IPS DF 6.9 (cell line): ENCODE results near the gene MLF2.
"Not testable (repeated sequence)": the region's sequence is repeated elsewhere in the genome, so short reads cannot be mapped to it uniquely, and the experiment has no call there.

Source experiments
- DNase-seq: peaks from one replicate; pipeline ENCODE4 v3.0.0-alpha.2; 2013; ENCODE audit warnings: low read depth, low spot score
- H3K27ac ChIP-seq: one replicate; pipeline ENCODE4 v1.5.1; 2013; ENCODE audit warnings: low read length, control low read depth
- H3K27me3 ChIP-seq: 2 replicates; pipeline ENCODE4 v1.6.1; 2013; ENCODE audit warnings: mild to moderate bottlenecking, low read length; ENCODE audit not compliant: control insufficient read depth, insufficient read depth
- H3K36me3 ChIP-seq: 2 replicates; pipeline ENCODE4 v1.6.1; 2013; ENCODE audit warnings: low read length; ENCODE audit not compliant: control insufficient read depth, insufficient read depth
- H3K4me1 ChIP-seq: 2 replicates; pipeline ENCODE4 v1.6.1; 2013; ENCODE audit warnings: low read length; ENCODE audit not compliant: control insufficient read depth, insufficient read depth
- H3K4me3 ChIP-seq: 2 replicates; pipeline ENCODE4 v1.5.1; 2013; ENCODE audit warnings: mild to moderate bottlenecking, low read length
- H3K9me3 ChIP-seq: 2 replicates; pipeline ENCODE4 v1.6.1; 2013; ENCODE audit warnings: low read length, inconsistent platforms; ENCODE audit not compliant: control insufficient read depth, insufficient read depth
- WGBS: extraction: QIAGEN DNeasy Blood & Tissue Kit; methylation state at CpG from one replicate; pipeline ENCODE4 v1.1.7; 2013; ENCODE audit warnings: mixed read lengths, missing lambda C conversion rate; ENCODE audit not compliant: insufficient read length, insufficient coverage; 5-methylcytosine and 5-hydroxymethylcytosine counted together

Gene MLF2

GRCh38 chr12:6730169-6730568, 22.8 kb downstream of the MLF2 start:
- Histone ChIP-seq H3K4me3 (no peak overlapping the region), H3K27me3 (no peaks in the 10 kb centered on the region), H3K4me1 (no peaks in the 10 kb centered on the region), H3K36me3 (peaks cover 23% of the 10 kb centered on the region), H3K27ac (no peak overlapping the region), H3K9me3 (no peaks in the 10 kb centered on the region)
- no CpG with 5 or more reads among the region's 8 CpGs for WGBS
- DNase-seq = no peak

GRCh38 chr12:6729186-6729585, 23.8 kb downstream of the MLF2 start:
- Histone ChIP-seq H3K4me3 (no peak overlapping the region), H3K9me3 (no peaks in the 10 kb centered on the region), H3K27ac (no peak overlapping the region), H3K27me3 (no peaks in the 10 kb centered on the region), H3K4me1 (no peaks in the 10 kb centered on the region), H3K36me3 (peaks cover 23% of the 10 kb centered on the region)
- DNase-seq = no peak
- no CpG with 5 or more reads among the region's 18 CpGs for WGBS

- Histone ChIP-seq H3K9me3 (no peaks in the 10 kb centered on the region), H3K27ac (no peak overlapping the region), H3K4me1 (no peaks in the 10 kb centered on the region), H3K4me3 (no peak overlapping the region), H3K27me3 (no peaks in the 10 kb centered on the region), H3K36me3 (peaks cover 13% of the 10 kb centered on the region)
- no peak for DNase-seq
- no CpG with 5 or more reads among the region's 7 CpGs for WGBS
Observed at GRCh38 chr12:6725350-6725749, 27.6 kb downstream of the MLF2 start.

- peaks cover 8% of the 10 kb centered on the region; the same call in 1 of the 2 replicates for H3K36me3 ChIP-seq
- WGBS = no CpG with 5 or more reads among the region's 10 CpGs
- H3K27ac ChIP-seq = no peak overlapping the region
- peak overlapping the region; percentile 44; the same call in 1 of the 2 replicates for H3K4me3 ChIP-seq
- no peaks in the 10 kb centered on the region for H3K9me3 ChIP-seq
- H3K4me1 ChIP-seq = no peaks in the 10 kb centered on the region
- H3K27me3 ChIP-seq = no peaks in the 10 kb centered on the region
- DNase-seq = no peak
Observed at GRCh38 chr12:6724409-6724797, 28.5 kb downstream of the MLF2 start.

GRCh38 chr12:6723607-6724408, 29.1 kb downstream of the MLF2 start, which contains the start of gene COPS7A:
Gene COPS7A, plus strand, starts transcription at chr12:6724046. Its CDS starts 611 bp downstream, at chr12:6724657.
- peak; percentile 98 for DNase-seq
- WGBS = no CpG with 5 or more reads among the region's 49 CpGs
- Histone ChIP-seq H3K4me3 (peak within 1 kb of the TSS; percentile 58; the same call in 1 of the 2 replicates), H3K27me3 (no peaks in the 10 kb centered on the region), H3K9me3 (no peaks in the 10 kb centered on the region), H3K4me1 (no peaks in the 10 kb centered on the region), H3K27ac (no peak within 1 kb of the TSS), H3K36me3 (peaks cover 4% of the 10 kb centered on the region; the same call in 1 of the 2 replicates)

GRCh38 chr12:6722863-6723262, 30.1 kb downstream of the MLF2 start:
- Histone ChIP-seq H3K9me3 (no peaks in the 10 kb centered on the region), H3K4me3 (no peak overlapping the region), H3K27ac (no peak overlapping the region), H3K36me3 (no peaks in the 10 kb centered on the region; the same call in 1 of the 2 replicates), H3K27me3 (no peaks in the 10 kb centered on the region), H3K4me1 (no peaks in the 10 kb centered on the region)
- no peak for DNase-seq
- no CpG with 5 or more reads among the region's 3 CpGs for WGBS

GRCh38 chr12:6716874-6717437, 36.0 kb downstream of the MLF2 start:
- DNase-seq = no peak
- Histone ChIP-seq H3K4me3 (no peak overlapping the region), H3K36me3 (no peaks in the 10 kb centered on the region), H3K27me3 (no peaks in the 10 kb centered on the region), H3K4me1 (no peaks in the 10 kb centered on the region), H3K27ac (no peak overlapping the region), H3K9me3 (no peaks in the 10 kb centered on the region)
- no CpG with 5 or more reads among the region's 10 CpGs for WGBS

GRCh38 chr12:6716031-6716873, 36.7 kb downstream of the MLF2 start:
- not testable (repeated sequence) for H3K4me1 ChIP-seq, H3K4me3 ChIP-seq, DNase-seq, H3K27ac ChIP-seq, H3K27me3 ChIP-seq, H3K36me3 ChIP-seq, H3K9me3 ChIP-seq
- WGBS = no CpG with 5 or more reads among the region's 41 CpGs

GRCh38 chr12:6708960-6709394, 44.0 kb downstream of the MLF2 start:
- DNase-seq = no peak
- H3K27me3 ChIP-seq = no peaks in the 10 kb centered on the region
- WGBS = no CpG with 5 or more reads among the region's 16 CpGs
- no peaks in the 10 kb centered on the region for H3K9me3 ChIP-seq
- H3K4me1 ChIP-seq = no peaks in the 10 kb centered on the region
- H3K36me3 ChIP-seq = no peaks in the 10 kb centered on the region
- H3K27ac ChIP-seq = no peak overlapping the region
- no peak overlapping the region for H3K4me3 ChIP-seq

GRCh38 chr12:6708351-6708750, 44.6 kb downstream of the MLF2 start:
- WGBS = no CpG with 5 or more reads among the region's 21 CpGs

More at GRCh38 chr12:6708351-6708750, 44.6 kb downstream of the MLF2 start:
- H3K27ac ChIP-seq, H3K4me3 ChIP-seq, H3K9me3 ChIP-seq, H3K4me1 ChIP-seq, DNase-seq, H3K27me3 ChIP-seq, H3K36me3 ChIP-seq: not testable (repeated sequence)
